Kidney (tissue), 14 donors: ENCODE measurements around the gene CHSY1. TPM values are rescaled to one million over a fixed set of nuclear protein-coding genes. Genes with fewer than 3 reads are reported as not detected.

Experiments used
- DNase-seq, 5 donors: peaks; one replicate each; pipeline ENCODE4 v3.0.0-alpha.2; 2013 to 2020
- FAIRE-seq: peaks from 2 replicates; lab custom pipeline; 2012; peaks lifted over from hg19 to GRCh38; lab: Jason Lieb, UNC
- H3K27ac ChIP-seq, 2 donors: one replicate each; pipeline ENCODE4 v1.7.0; 2013; ENCODE audit warnings: low read depth in 2 of 2, low read length in 2 of 2, inconsistent platforms in 1 of 2
- H3K27me3 ChIP-seq: one replicate; pipeline ENCODE4 v1.7.1; 2013; ENCODE audit warnings: low read length, inconsistent platforms; ENCODE audit not compliant: control insufficient read depth, insufficient read depth
- H3K36me3 ChIP-seq, 3 donors: one replicate each; pipeline versions ENCODE4 v1.7.0 to v1.7.1; 2013; ENCODE audit warnings: low read length in 3 of 3, control low read depth in 1 of 3, inconsistent platforms in 1 of 3; ENCODE audit not compliant: insufficient read depth in 3 of 3, control insufficient read depth in 2 of 3
- H3K4me1 ChIP-seq, 3 donors: one replicate each; pipeline versions ENCODE4 v1.7.0 to v1.7.1; 2013; ENCODE audit warnings: low read length in 3 of 3, inconsistent platforms in 1 of 3, low read depth in 1 of 3; ENCODE audit not compliant: control insufficient read depth in 2 of 3, insufficient read depth in 2 of 3
- H3K4me3 ChIP-seq, 3 donors: one replicate each; pipeline versions ENCODE4 v1.7.0 to v1.8.1; 2013; ENCODE audit warnings: low read length in 3 of 3, control low read depth in 1 of 3, inconsistent platforms in 1 of 3
- H3K9ac ChIP-seq, 3 donors: one replicate each; pipeline versions ENCODE4 v1.7.0 to v1.7.1; 2013; ENCODE audit warnings: low read length in 3 of 3, control low read depth in 1 of 3, inconsistent platforms in 1 of 3
- H3K9me3 ChIP-seq, 3 donors: one replicate each; pipeline versions ENCODE4 v1.7.0 to v1.7.1; 2013; ENCODE audit warnings: low read length in 3 of 3, control low read depth in 1 of 3, inconsistent platforms in 1 of 3; ENCODE audit not compliant: control insufficient read depth in 2 of 3, insufficient read depth in 1 of 3
- intact Hi-C: fragments of 100-400 bp; cut with DNase I; formaldehyde crosslinking; loops from one replicate; pipeline ENCODE4 v1.11.1; 2022
- polyA plus RNA-seq: library from polyadenylated mRNA; stranded (reverse); fragments of 350-450 nt; fragmentation: Illumina TruSeq; extraction: RNeasy Lipid Tissue Mini Kit (QIAGEN cat#74804); gene quantifications from one replicate; pipeline ENCODE4 v1.2.3, GENCODE V29; 2014; ENCODE audit warnings: low read depth, low replicate concordance; ENCODE audit not compliant: insufficient read depth
- total RNA-seq: library from RNA; stranded (reverse); fragmentation: NEBNext Ultra II Directional; extraction: Animal tissue kit (Norgen Biotek cat#: 25700); gene quantifications from one replicate; pipeline ENCODE4 v1.2.1, GENCODE V29; 2021
- TF ChIP-seq, protein P1 (sequence below): IDR thresholded peaks from 3 replicates; pipeline ENCODE4 v1.5.1; 2012; ENCODE audit warnings: mild to moderate bottlenecking, moderate library complexity, borderline replicate concordance; ENCODE audit not compliant: insufficient read depth; ENCODE audit errors: extremely low read depth
- donor health status: control.
- donor health status: control.
- donor health status: control.
- donor health status: control.
- donor health status: control.
- donor health status: DM: yes; HTN: yes; CAD: no.
- donor health status: Normal renal cell carcinoma (clear cell type).

The CHSY1 gene
- total and polyA plus RNA-seq, 2 donors from 2014 or later, result 7.2 to 41.6 TPM

GRCh38 chr15:101243420-101243819 is 8.4 kb downstream of the CHSY1 start:
- intact Hi-C loops, result no loop called here
- peaks cover 0 to 6% (median 0%) of the 10 kb centered on the region in 3 donors for H3K36me3 ChIP-seq
- H3K27me3 ChIP-seq, result no peaks in the 10 kb centered on the region
- no peak overlapping the region for H3K4me3 ChIP-seq
- no peak overlapping the region for H3K9ac ChIP-seq
- TF ChIP-seq, protein P1, sequence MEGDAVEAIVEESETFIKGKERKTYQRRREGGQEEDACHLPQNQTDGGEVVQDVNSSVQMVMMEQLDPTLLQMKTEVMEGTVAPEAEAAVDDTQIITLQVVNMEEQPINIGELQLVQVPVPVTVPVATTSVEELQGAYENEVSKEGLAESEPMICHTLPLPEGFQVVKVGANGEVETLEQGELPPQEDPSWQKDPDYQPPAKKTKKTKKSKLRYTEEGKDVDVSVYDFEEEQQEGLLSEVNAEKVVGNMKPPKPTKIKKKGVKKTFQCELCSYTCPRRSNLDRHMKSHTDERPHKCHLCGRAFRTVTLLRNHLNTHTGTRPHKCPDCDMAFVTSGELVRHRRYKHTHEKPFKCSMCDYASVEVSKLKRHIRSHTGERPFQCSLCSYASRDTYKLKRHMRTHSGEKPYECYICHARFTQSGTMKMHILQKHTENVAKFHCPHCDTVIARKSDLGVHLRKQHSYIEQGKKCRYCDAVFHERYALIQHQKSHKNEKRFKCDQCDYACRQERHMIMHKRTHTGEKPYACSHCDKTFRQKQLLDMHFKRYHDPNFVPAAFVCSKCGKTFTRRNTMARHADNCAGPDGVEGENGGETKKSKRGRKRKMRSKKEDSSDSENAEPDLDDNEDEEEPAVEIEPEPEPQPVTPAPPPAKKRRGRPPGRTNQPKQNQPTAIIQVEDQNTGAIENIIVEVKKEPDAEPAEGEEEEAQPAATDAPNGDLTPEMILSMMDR, result no peak
- no peak overlapping the region for H3K27ac ChIP-seq
- FAIRE-seq (no peak), DNase-seq (no peak)
- H3K4me1 ChIP-seq, result peaks cover 2 to 28% (median 23%) of the 10 kb centered on the region in 3 donors
- H3K9me3 ChIP-seq, result no peaks in the 10 kb centered on the region

DNA sequence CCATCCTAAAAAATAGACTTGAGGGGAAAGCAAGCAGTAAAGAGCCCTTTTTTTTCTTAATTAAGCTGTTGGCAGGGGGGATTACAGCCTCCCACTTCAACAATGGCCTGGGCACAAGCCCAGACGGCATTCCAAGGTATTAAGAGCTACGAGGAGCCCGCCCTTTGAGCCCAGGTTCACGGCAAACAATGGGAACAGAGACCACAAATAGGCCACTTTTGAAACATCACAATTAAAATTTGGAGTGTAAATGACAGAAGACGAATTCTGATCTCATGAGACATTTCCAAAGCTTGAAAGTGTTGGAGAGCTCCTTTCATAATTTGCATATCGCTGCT is 8.9 kb downstream of the CHSY1 start:
- Histone ChIP-seq H3K27me3 (no peaks in the 10 kb centered on the region), H3K27ac (no peak overlapping the region), H3K9me3 (no peaks in the 10 kb centered on the region), H3K36me3 (peaks cover 0 to 6% (median 0%) of the 10 kb centered on the region in 3 donors), H3K4me3 (no peak overlapping the region), H3K4me1 (peaks cover 2 to 28% (median 23%) of the 10 kb centered on the region in 3 donors), H3K9ac (no peak overlapping the region)
- TF ChIP-seq, protein P1, result no peak
- DNase-seq, result no peak
- FAIRE-seq, result no peak
- intact Hi-C loops, result no loop called here

GRCh38 chr15:101242160-101242998 is 9.5 kb downstream of the CHSY1 start:
- no peaks in the 10 kb centered on the region for H3K27me3 ChIP-seq
- no peak for DNase-seq
- H3K9me3 ChIP-seq, result no peaks in the 10 kb centered on the region
- H3K4me1 ChIP-seq, result peaks cover 2 to 25% (median 23%) of the 10 kb centered on the region in 3 donors
- H3K27ac ChIP-seq, result no peak overlapping the region
- TF ChIP-seq, protein P1, result no peak
- FAIRE-seq, result no peak
- H3K4me3 ChIP-seq, result no peak overlapping the region
- peaks cover 0 to 2% (median 0%) of the 10 kb centered on the region in 3 donors for H3K36me3 ChIP-seq
- intact Hi-C loops, result no loop called here
- H3K9ac ChIP-seq, result no peak overlapping the region
